ENCODE measurements around the gene ENG.

The ENG gene

GRCh38 chr9:127854184-127854806, at the start of gene ENG:
Gene ENG (minus strand): TSS chr9:127854658. CDS start chr9:127854355, 303 bp downstream.
- no peak within 1 kb of the TSS for H3K27ac ChIP-seq (ENCODE audit: extremely low read depth, low read depth, low read length)
- H3K4me3 ChIP-seq (ENCODE audit: low read depth, low read length): no peak within 1 kb of the TSS
- ChIA-PET POLR2A (no interaction called here), CTCF (interaction anchor here (0.5 to 3.5 kb wide), 2 partner anchors 15 to 29 kb away, joined by 3 to 18 read pairs; no protein-coding TSS in a partner anchor)
- H3K4me1 ChIP-seq (ENCODE audit: control insufficient read depth, insufficient read depth, low read length): no peaks in the 10 kb centered on the region
- no peaks in the 10 kb centered on the region for H3K36me3 ChIP-seq (ENCODE audit: control insufficient read depth in 2 of 2, insufficient read depth in 1 of 2, low read length in 2 of 2)
- H3K9me3 ChIP-seq (ENCODE audit: control insufficient read depth, insufficient read depth, low read depth, low read length): no peaks in the 10 kb centered on the region
- TF ChIP-seq YY1 (tag by site-specific recombination; IDR thresholded peaks at IDR 0.05) (no peak), ZBTB21 (tag by site-specific recombination; IDR thresholded peaks at IDR 0.05) (no peak), ZEB2 (tag by site-specific recombination; IDR thresholded peaks at IDR 0.05) (no peak)

- Histone ChIP-seq H3K4me3 (ENCODE audit: low read depth, low read length) (no peak overlapping the region), H3K27ac (ENCODE audit: extremely low read depth, low read depth, low read length) (no peak overlapping the region), H3K4me1 (ENCODE audit: control insufficient read depth, insufficient read depth, low read length) (no peaks in the 10 kb centered on the region), H3K9me3 (ENCODE audit: control insufficient read depth, insufficient read depth, low read depth, low read length) (no peaks in the 10 kb centered on the region), H3K36me3 (ENCODE audit: control insufficient read depth in 2 of 2, insufficient read depth in 1 of 2, low read length in 2 of 2) (no peaks in the 10 kb centered on the region)
- CTCF ChIA-PET: no interaction called here
- POLR2A ChIA-PET: interaction anchor here (0.6 kb wide), 2 partner anchors 9 to 88 kb away, joined by 4 to 5 read pairs; no protein-coding TSS in a partner anchor
- TF ChIP-seq REPIN1 (tag by site-specific recombination; IDR thresholded peaks at IDR 0.05; ENCODE audit: low read depth) (no peak), SP7 (tag by site-specific recombination; IDR thresholded peaks at IDR 0.05) (no peak), SP3 (tag by site-specific recombination; IDR thresholded peaks at IDR 0.05) (peak; percentile 33; the same call in 1 of the 2 replicates), TRIM28 (IDR thresholded peaks at IDR 0.05; ENCODE audit: borderline replicate concordance, low read length) (no peak), ZNF138 (tag by site-specific recombination; IDR thresholded peaks at IDR 0.05; ENCODE audit: borderline replicate concordance) (no peak), ZBTB7A (tag by site-specific recombination; IDR thresholded peaks at IDR 0.05; ENCODE audit: low read depth) (no peak), GLIS2 (tag by site-specific recombination; IDR thresholded peaks at IDR 0.05) (no peak), ZNF48 (tag by site-specific recombination; IDR thresholded peaks at IDR 0.05) (no peak), ZNF623 (tag by site-specific recombination; IDR thresholded peaks at IDR 0.05) (no peak), ZNF473 (tag by site-specific recombination; IDR thresholded peaks at IDR 0.05) (no peak), ZNF362 (tag by site-specific recombination; IDR thresholded peaks at IDR 0.05) (no peak), ZNF664 (tag by site-specific recombination; IDR thresholded peaks at IDR 0.05) (no peak), ZBTB21 (tag by site-specific recombination; IDR thresholded peaks at IDR 0.05) (no peak), ZNF596 (tag by site-specific recombination; IDR thresholded peaks at IDR 0.05) (no peak), HOXA7 (CRISPR knock-in tag; IDR thresholded peaks at IDR 0.05; ENCODE audit: borderline replicate concordance) (no peak), ZNF132 (tag by site-specific recombination; IDR thresholded peaks at IDR 0.05; ENCODE audit: borderline replicate concordance) (no peak), ZNF391 (tag by site-specific recombination; IDR thresholded peaks at IDR 0.05; ENCODE audit: borderline replicate concordance, low read depth) (no peak), ZNF776 (tag by site-specific recombination; IDR thresholded peaks at IDR 0.05; ENCODE audit: borderline replicate concordance) (no peak), ZNF558 (tag by site-specific recombination; IDR thresholded peaks at IDR 0.05) (no peak), RBAK (tag by site-specific recombination; IDR thresholded peaks at IDR 0.05) (no peak), ATF2 (tag by site-specific recombination; IDR thresholded peaks at IDR 0.05; ENCODE audit: low read depth) (no peak), FEZF1 (tag by site-specific recombination; IDR thresholded peaks at IDR 0.05) (no peak), ZNF677 (tag by site-specific recombination; IDR thresholded peaks at IDR 0.05) (no peak), ZNF366 (tag by site-specific recombination; conservative IDR thresholded peaks at IDR 0.05) (no peak), ZNF311 (tag by site-specific recombination; IDR thresholded peaks at IDR 0.05; ENCODE audit: borderline replicate concordance) (no peak)
- TF ChIP-seq, protein P1, sequence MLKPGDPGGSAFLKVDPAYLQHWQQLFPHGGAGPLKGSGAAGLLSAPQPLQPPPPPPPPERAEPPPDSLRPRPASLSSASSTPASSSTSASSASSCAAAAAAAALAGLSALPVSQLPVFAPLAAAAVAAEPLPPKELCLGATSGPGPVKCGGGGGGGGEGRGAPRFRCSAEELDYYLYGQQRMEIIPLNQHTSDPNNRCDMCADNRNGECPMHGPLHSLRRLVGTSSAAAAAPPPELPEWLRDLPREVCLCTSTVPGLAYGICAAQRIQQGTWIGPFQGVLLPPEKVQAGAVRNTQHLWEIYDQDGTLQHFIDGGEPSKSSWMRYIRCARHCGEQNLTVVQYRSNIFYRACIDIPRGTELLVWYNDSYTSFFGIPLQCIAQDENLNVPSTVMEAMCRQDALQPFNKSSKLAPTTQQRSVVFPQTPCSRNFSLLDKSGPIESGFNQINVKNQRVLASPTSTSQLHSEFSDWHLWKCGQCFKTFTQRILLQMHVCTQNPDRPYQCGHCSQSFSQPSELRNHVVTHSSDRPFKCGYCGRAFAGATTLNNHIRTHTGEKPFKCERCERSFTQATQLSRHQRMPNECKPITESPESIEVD (tag by site-specific recombination; IDR thresholded peaks at IDR 0.05): no peak
- TF ChIP-seq, protein P2, sequence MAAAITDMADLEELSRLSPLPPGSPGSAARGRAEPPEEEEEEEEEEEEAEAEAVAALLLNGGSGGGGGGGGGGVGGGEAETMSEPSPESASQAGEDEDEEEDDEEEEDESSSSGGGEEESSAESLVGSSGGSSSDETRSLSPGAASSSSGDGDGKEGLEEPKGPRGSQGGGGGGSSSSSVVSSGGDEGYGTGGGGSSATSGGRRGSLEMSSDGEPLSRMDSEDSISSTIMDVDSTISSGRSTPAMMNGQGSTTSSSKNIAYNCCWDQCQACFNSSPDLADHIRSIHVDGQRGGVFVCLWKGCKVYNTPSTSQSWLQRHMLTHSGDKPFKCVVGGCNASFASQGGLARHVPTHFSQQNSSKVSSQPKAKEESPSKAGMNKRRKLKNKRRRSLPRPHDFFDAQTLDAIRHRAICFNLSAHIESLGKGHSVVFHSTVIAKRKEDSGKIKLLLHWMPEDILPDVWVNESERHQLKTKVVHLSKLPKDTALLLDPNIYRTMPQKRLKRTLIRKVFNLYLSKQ (tag by site-specific recombination; IDR thresholded peaks at IDR 0.05; ENCODE audit: borderline replicate concordance): no peak
Measured at GRCh38 chr9:127903557-127904475, 49.4 kb upstream of the ENG start.

All from HEK293 (cell line).